T-helper 2 cell treated with Interferon-gamma antibody and Interleukin-4, amounts not matched to agents 100 ng/mL and 5 ng/mL, for 36 hours (primary cell): ENCODE measurements around the gene CPXM2. TPM values are rescaled to one million over a fixed set of nuclear protein-coding genes. Genes with fewer than 3 reads are reported as not detected.

ENCODE experiments used
- total RNA-seq: library from RNA; stranded (reverse); gene quantifications from 2 replicates; pipeline ENCODE4 v1.2.3, GENCODE V29; 2022

The CPXM2 gene
- total RNA-seq, 1 donor from 2014 or later: not detected

Other genes with a start within 250 kb of the CPXM2 start
- gene GPR26, start 225.5 kb downstream of the CPXM2 start, total RNA-seq: not detected in 2 replicates
- 0.05 TPM in 1 of 2 replicates, not detected in the other for gene CHST15, start 201.8 kb upstream of the CPXM2 start, total RNA-seq